ENCODE data around the gene PADI6. TPM values are rescaled to one million over a fixed set of nuclear protein-coding genes. Genes with fewer than 3 reads are reported as not detected.

PADI6 gene
- total RNA-seq, 1 experiment from 2014 or later = not detected

DNA sequence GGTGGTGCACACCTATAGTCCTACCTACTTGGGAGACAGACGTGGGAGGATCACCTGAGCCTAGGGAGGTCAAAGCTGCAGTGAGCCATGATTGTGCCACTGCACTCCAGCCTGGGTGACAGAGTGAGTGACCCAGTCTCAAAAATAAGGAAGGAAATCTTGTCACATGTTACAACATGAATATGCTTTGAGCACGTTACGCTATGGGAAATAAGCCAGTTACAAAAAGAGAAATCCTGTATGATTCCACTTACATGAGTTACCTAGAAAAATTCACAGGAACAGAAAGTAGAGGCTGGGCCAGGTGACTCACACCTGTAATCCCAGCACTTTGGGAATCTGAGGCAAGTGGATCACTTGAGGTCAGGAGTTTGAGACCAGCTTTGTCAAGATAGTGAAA lies 6.7 kb upstream of the PADI6 start:
- H2AFZ ChIP-seq (ENCODE audit: low read depth, low read length, poor library complexity, severe bottlenecking) = no peak overlapping the region
- H3K9me3 ChIP-seq (ENCODE audit: control insufficient read depth in 1 of 2, insufficient read depth in 1 of 2, low read depth in 1 of 2, low read length in 2 of 2) = peaks cover 0 to 5% of the 10 kb centered on the region in 2 experiments; a peak in 1 of 4 replicates
- no peak overlapping the region for H3K4me3 ChIP-seq (replicated peaks in 1 of 2; ENCODE audit: low read depth in 1 of 2, low read length in 2 of 2)
- no peak overlapping the region for H3K9ac ChIP-seq (ENCODE audit: low read length)
- CTCF ChIA-PET = no interaction called here
- H3K27ac ChIP-seq (ENCODE audit: low read depth, low read length) = no peak overlapping the region
- no peaks in the 10 kb centered on the region for H3K9me2 ChIP-seq (ENCODE audit: insufficient read depth)
- ATAC-seq (no peak), DNase-seq (ENCODE audit: low read depth, low spot score) (no peak)
- no peak for TF ChIP-seq SIN3A (IDR thresholded peaks at IDR 0.05; ENCODE audit: low read depth)
- no peak for TF ChIP-seq EGR1 (IDR thresholded peaks at IDR 0.05; ENCODE audit: low read depth)
- no peak for TF ChIP-seq YY1 (IDR thresholded peaks at IDR 0.05; ENCODE audit: extremely low read depth, insufficient replicate concordance, low read depth, low read length)
- TF ChIP-seq SRF (IDR thresholded peaks at IDR 0.05; ENCODE audit: low read depth) = no peak
- no peak for TF ChIP-seq FOSL1 (IDR thresholded peaks at IDR 0.05; ENCODE audit: low read depth)
- no peak for TF ChIP-seq TCF7L2 (IDR thresholded peaks at IDR 0.05; ENCODE audit: borderline replicate concordance, extremely low read depth, insufficient read depth, insufficient read length)
- no peak for TF ChIP-seq CTCF (IDR thresholded peaks at IDR 0.05 in 2 of 3, conservative IDR thresholded peaks at IDR 0.05 in 1 of 3; ENCODE audit: borderline replicate concordance in 1 of 3, insufficient read depth in 1 of 3, low read depth in 2 of 3, low read length in 2 of 3)
- TF ChIP-seq ZBTB33 (IDR thresholded peaks at IDR 0.05; ENCODE audit: extremely low read depth, insufficient replicate concordance, low read length) = no peak
- TF ChIP-seq RAD21 (IDR thresholded peaks at IDR 0.05; ENCODE audit: low read depth) = no peak
- no peak for TF ChIP-seq JUND (IDR thresholded peaks at IDR 0.05)
- TF ChIP-seq EZH2phosphoT487 (IDR thresholded peaks at IDR 0.05; ENCODE audit: borderline replicate concordance) = no peak
- TF ChIP-seq POLR2A (IDR thresholded peaks at IDR 0.05; ENCODE audit: borderline replicate concordance, extremely low read depth, insufficient read depth, insufficient read length) = no peak
- TF ChIP-seq, protein P1, sequence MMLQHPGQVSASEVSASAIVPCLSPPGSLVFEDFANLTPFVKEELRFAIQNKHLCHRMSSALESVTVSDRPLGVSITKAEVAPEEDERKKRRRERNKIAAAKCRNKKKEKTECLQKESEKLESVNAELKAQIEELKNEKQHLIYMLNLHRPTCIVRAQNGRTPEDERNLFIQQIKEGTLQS (IDR thresholded peaks at IDR 0.05) = no peak
- TF ChIP-seq ELF1 (IDR thresholded peaks at IDR 0.05; ENCODE audit: borderline replicate concordance, low read depth) = no peak
- TF ChIP-seq ZFX (IDR thresholded peaks at IDR 0.05) = no peak
- TF ChIP-seq POLR2AphosphoS5 (IDR thresholded peaks at IDR 0.05; ENCODE audit: low read depth, low read length) = no peak
- TF ChIP-seq, protein P2, sequence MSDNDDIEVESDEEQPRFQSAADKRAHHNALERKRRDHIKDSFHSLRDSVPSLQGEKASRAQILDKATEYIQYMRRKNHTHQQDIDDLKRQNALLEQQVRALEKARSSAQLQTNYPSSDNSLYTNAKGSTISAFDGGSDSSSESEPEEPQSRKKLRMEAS (IDR thresholded peaks at IDR 0.05) = no peak
- no peaks in the 10 kb centered on the region for H3K79me2 ChIP-seq (ENCODE audit: insufficient read depth, low read length)
- RAD21 ChIA-PET (ENCODE audit: low non-redundant PET in 1 of 2, low total read pairs in 2 of 2, uncharacterized antibody in 2 of 2, unreplicated experiment in 2 of 2) = no interaction called here
- no peak overlapping the region for H3K4me2 ChIP-seq (ENCODE audit: low read length)
- H4K20me1 ChIP-seq (ENCODE audit: insufficient read depth) = no peaks in the 10 kb centered on the region
- H3K4me1 ChIP-seq (ENCODE audit: control insufficient read depth in 1 of 2, insufficient read depth in 2 of 2, low read length in 2 of 2) = peaks cover 0 to 7% of the 10 kb centered on the region in 2 experiments; a peak in 1 of 4 replicates
- POLR2A ChIA-PET = no interaction called here
- H3K27me3 ChIP-seq (ENCODE audit: insufficient read depth, low read length) = peaks cover 3% of the 10 kb centered on the region; the same call in 1 of the 2 replicates
- intact Hi-C loops (cut with micrococcal nuclease) = no loop called here
- BruUV-seq (replicated peaks) = no TSS peak
- no peaks in the 10 kb centered on the region for H3K36me3 ChIP-seq (ENCODE audit: control insufficient read depth in 1 of 2, insufficient read depth in 2 of 2, low read length in 2 of 2)

All from HCT116 (cell line).